Spinal cord (tissue), 10 donors: ENCODE data around the gene GLS. TPM values are rescaled to one million over a fixed set of nuclear protein-coding genes. Genes with fewer than 3 reads are reported as not detected.
"Not testable (repeated sequence)": the region's sequence is repeated elsewhere in the genome, so short reads cannot be mapped to it uniquely, and the experiment has no call there.

ENCODE experiments used
- DNase-seq, 6 donors: peaks; one replicate each; pipeline versions ENCODE4 v3.0.0 to v3.0.0-alpha.2; 2013 to 2015; ENCODE audit warnings: low spot score in 6 of 6, low read depth in 4 of 6
- H3K27ac ChIP-seq: one replicate; pipeline ENCODE4 v1.5.1; 2013; ENCODE audit warnings: low read depth, low read length, control low read depth
- H3K27me3 ChIP-seq: one replicate; pipeline ENCODE4 v1.6.1; 2013; ENCODE audit warnings: low read length; ENCODE audit not compliant: control insufficient read depth, insufficient read depth
- H3K36me3 ChIP-seq: one replicate; pipeline ENCODE4 v1.6.1; 2013; ENCODE audit warnings: low read length; ENCODE audit not compliant: control insufficient read depth, insufficient read depth
- H3K4me1 ChIP-seq: one replicate; pipeline ENCODE4 v1.6.1; 2013; ENCODE audit warnings: low read length; ENCODE audit not compliant: control insufficient read depth, insufficient read depth
- H3K4me3 ChIP-seq: one replicate; pipeline ENCODE4 v1.5.1; 2013; ENCODE audit warnings: low read depth, low read length, control low read depth
- H3K9me3 ChIP-seq: one replicate; pipeline ENCODE4 v1.6.1; 2013; ENCODE audit warnings: low read length; ENCODE audit not compliant: control insufficient read depth, insufficient read depth
- WGBS: methylation state at CpG from one replicate; pipeline ENCODE4 v1.1.5; 2013; ENCODE audit warnings: missing lambda C conversion rate; ENCODE audit not compliant: insufficient coverage; 5-methylcytosine and 5-hydroxymethylcytosine counted together
- polyA plus RNA-seq, 2 donors: library from polyadenylated mRNA; unstranded; fragments of 120-200 nt; gene quantifications; one replicate each; pipeline ENCODE4 v1.2.1, GENCODE V29; 2013; ENCODE audit not compliant: insufficient read length in 2 of 2
- total RNA-seq, 2 donors: library from RNA; depleted of rRNA in 1 of 2; stranded (reverse); fragments of 120-200 nt in 1 of 2; fragments of >200 nt in 1 of 2; gene quantifications; one replicate each; pipeline versions ENCODE4 v1.2.3 to v1.2.4, GENCODE V29; 2013 to 2014
- donor health status: healthy.

Gene GLS
- total and polyA plus RNA-seq, 4 donors: 76.4 to 178 (median 81.0) TPM

GRCh38 chr2:190990132-190990531 lies 109.5 kb downstream of the GLS start:
- Histone ChIP-seq H3K9me3 (no peaks in the 10 kb centered on the region), H3K36me3 (peaks cover 41% of the 10 kb centered on the region), H3K4me3 (no peak overlapping the region), H3K27ac (no peak overlapping the region), H3K4me1 (no peaks in the 10 kb centered on the region), H3K27me3 (no peaks in the 10 kb centered on the region)
- no peak for DNase-seq
- WGBS: 91% methylated on average over 4 of the region's 6 CpGs

DNA sequence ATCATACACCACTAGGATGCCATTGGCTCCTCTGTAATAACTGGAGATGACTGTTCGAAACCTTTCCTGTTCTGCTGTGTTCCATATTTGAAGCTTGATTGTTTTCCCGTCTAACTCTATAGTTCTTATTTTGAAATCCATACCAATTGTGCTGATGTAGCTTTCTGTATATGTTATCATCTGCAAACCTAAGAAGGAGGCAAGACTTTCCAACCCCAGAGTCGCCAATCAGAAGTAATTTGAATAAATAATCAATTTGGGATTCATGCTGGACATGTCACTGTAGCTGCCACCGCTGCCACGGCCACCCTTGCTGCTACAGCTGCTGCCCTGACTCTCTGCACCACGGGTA lies 112.6 kb downstream of the GLS start:
- Histone ChIP-seq H3K4me1 (no peaks in the 10 kb centered on the region), H3K27me3 (no peaks in the 10 kb centered on the region), H3K4me3 (no peak overlapping the region), H3K9me3 (no peaks in the 10 kb centered on the region), H3K36me3 (peaks cover 44% of the 10 kb centered on the region), H3K27ac (no peak overlapping the region)
- no peak for DNase-seq
- no CpG with 5 or more reads among the region's 6 CpGs for WGBS

DNA sequence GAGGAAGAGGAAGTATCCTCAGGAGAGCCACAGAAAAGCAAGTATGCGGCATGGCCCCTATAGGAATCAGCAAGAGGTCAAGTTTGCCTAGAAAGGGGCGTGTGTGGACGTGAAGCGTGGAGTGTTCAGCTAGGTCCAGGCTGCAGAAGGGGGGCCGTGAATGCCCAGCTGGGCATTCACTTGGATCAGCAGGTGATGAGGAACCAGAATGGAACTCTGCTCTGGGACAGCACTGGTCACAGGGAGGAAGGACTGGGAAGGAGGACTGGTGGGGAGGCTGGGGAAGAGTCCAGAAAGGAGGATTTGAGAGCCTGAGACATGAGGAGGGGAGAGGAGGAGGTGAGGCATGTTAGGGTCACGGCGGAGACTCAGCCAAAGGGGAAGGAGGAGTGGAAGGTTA lies 113.5 kb downstream of the GLS start:
- H3K27ac ChIP-seq: no peak overlapping the region
- DNase-seq: no peak
- WGBS: 95% methylated on average over 7 of the region's 7 CpGs

DNA sequence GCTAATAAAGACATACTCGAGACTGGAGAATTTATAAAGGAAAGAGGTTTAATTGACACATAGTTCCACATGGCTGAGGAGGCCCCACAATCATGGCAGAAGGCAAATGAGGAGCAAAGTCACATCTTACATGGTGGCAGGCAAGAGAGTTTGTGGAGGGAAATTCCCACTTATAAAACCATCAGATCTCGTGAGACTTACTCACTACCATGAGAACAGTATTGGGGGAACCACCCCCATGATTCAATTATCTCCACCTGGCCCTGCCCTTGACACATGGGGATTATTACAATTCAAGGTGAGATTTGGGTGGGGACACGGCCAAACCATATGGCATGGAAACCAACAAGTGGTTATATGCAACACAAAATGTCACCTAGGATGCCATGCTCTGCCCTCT lies 114.7 kb downstream of the GLS start:
- WGBS: 100% methylated on average over 1 of the region's 3 CpGs
- H3K9me3 ChIP-seq, H3K27ac ChIP-seq, H3K4me1 ChIP-seq, H3K4me3 ChIP-seq, DNase-seq, H3K27me3 ChIP-seq: not testable (repeated sequence)
- H3K36me3 ChIP-seq: peaks cover 40% of the 10 kb centered on the region

More for the DNA sequence above, 113.5 kb downstream of the GLS start:
- H3K9me3 ChIP-seq: no peaks in the 10 kb centered on the region
- no peak overlapping the region for H3K4me3 ChIP-seq
- no peaks in the 10 kb centered on the region for H3K4me1 ChIP-seq
- peaks cover 41% of the 10 kb centered on the region for H3K36me3 ChIP-seq
- no peaks in the 10 kb centered on the region for H3K27me3 ChIP-seq

GRCh38 chr2:190996338-190996946 lies 115.8 kb downstream of the GLS start:
- Histone ChIP-seq H3K9me3 (no peaks in the 10 kb centered on the region), H3K27me3 (no peaks in the 10 kb centered on the region), H3K4me1 (no peaks in the 10 kb centered on the region), H3K4me3 (no peak overlapping the region), H3K36me3 (peaks cover 40% of the 10 kb centered on the region), H3K27ac (no peak overlapping the region)
- 70% methylated on average over 4 of the region's 5 CpGs for WGBS
- no peak for DNase-seq

DNA sequence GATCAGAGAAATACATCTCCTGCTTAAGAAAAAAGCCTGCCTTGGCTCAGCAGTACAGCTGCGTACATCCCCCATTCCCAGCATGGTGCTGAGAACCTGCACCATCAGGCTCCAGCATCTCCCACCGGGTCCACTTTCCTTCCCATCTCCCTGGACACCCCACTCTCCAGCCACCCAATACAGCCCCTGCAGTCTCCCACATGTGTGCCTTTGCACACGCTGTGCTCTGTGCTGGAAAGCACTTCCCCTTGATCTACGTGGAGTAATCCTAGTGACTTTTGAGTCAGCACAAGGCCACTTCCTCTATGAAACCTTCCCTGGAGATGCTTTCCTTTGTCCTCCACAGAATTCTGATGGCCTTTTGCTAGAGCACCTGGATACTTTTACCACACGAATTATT lies 116.3 kb downstream of the GLS start:
- no peak overlapping the region for H3K4me3 ChIP-seq
- WGBS: 96% methylated on average over 4 of the region's 5 CpGs
- H3K36me3 ChIP-seq: peaks cover 40% of the 10 kb centered on the region
- DNase-seq: no peak
- H3K27ac ChIP-seq: no peak overlapping the region
- no peaks in the 10 kb centered on the region for H3K4me1 ChIP-seq
- H3K9me3 ChIP-seq: no peaks in the 10 kb centered on the region
- H3K27me3 ChIP-seq: no peaks in the 10 kb centered on the region

GRCh38 chr2:190997526-190998113 lies 117.0 kb downstream of the GLS start:
- H3K27ac ChIP-seq: no peak overlapping the region
- H3K4me1 ChIP-seq: no peaks in the 10 kb centered on the region
- H3K27me3 ChIP-seq: no peaks in the 10 kb centered on the region
- DNase-seq: no peak
- H3K36me3 ChIP-seq: peaks cover 40% of the 10 kb centered on the region
- 83% methylated on average over 4 of the region's 8 CpGs for WGBS
- no peak overlapping the region for H3K4me3 ChIP-seq
- no peaks in the 10 kb centered on the region for H3K9me3 ChIP-seq

- Histone ChIP-seq H3K4me1 (no peaks in the 10 kb centered on the region), H3K27ac (no peak overlapping the region), H3K9me3 (no peaks in the 10 kb centered on the region), H3K36me3 (peaks cover 41% of the 10 kb centered on the region), H3K27me3 (no peaks in the 10 kb centered on the region), H3K4me3 (no peak overlapping the region)
- 100% methylated on average over 6 of the region's 7 CpGs for WGBS
- DNase-seq: no peak
Measured at GRCh38 chr2:190999058-190999457, 118.4 kb downstream of the GLS start.

GRCh38 chr2:190999949-191000665 lies 119.5 kb downstream of the GLS start:
- Histone ChIP-seq H3K4me1 (no peaks in the 10 kb centered on the region), H3K9me3 (no peaks in the 10 kb centered on the region), H3K4me3 (no peak overlapping the region), H3K27me3 (no peaks in the 10 kb centered on the region), H3K36me3 (peaks cover 35% of the 10 kb centered on the region), H3K27ac (no peak overlapping the region)
- WGBS: 82% methylated on average over 3 of the region's 9 CpGs
- DNase-seq: no peak

DNA sequence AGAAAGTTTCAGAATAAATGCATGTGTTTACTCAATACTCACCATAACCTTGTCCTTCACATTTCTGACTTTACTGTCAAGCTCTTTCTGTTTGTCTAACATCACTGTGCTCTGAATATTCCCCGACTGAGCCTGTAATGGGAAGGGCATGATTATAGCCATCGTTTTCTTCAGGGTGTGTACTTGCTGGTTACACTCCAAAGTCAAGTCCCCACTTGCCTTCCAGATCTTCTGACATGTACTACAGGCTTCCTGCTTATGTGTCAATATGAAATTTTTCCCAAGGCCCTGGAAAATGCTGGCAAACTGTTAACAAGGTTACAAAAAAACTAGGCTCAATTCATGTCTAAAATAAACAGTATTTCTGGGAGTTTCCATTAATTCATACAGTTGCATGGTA lies 120.4 kb downstream of the GLS start:
- WGBS: no CpG with 5 or more reads among the region's 2 CpGs
- H3K27ac ChIP-seq: no peak overlapping the region

More for the DNA sequence above, 120.4 kb downstream of the GLS start:
- Histone ChIP-seq H3K36me3 (peaks cover 34% of the 10 kb centered on the region), H3K4me3 (no peak overlapping the region), H3K4me1 (no peaks in the 10 kb centered on the region), H3K9me3 (no peaks in the 10 kb centered on the region), H3K27me3 (no peaks in the 10 kb centered on the region)
- no peak for DNase-seq
